SK-N-MC (cell line): Measurements from ENCODE around the gene PAAF1.

Experiments
- EZH2 ChIP-seq: fragments of 200-600 bp; sonication (generic); IDR thresholded peaks from one replicate; pipeline ENCODE4 v1.6.1; 2017; ENCODE audit warnings: antibody characterized with exemption
- POLR2AphosphoS5 ChIP-seq: IDR thresholded peaks from 2 replicates; pipeline ENCODE4 v1.6.1; 2012; ENCODE audit warnings: mild to moderate bottlenecking, low read depth, low read length, borderline replicate concordance

DNA sequence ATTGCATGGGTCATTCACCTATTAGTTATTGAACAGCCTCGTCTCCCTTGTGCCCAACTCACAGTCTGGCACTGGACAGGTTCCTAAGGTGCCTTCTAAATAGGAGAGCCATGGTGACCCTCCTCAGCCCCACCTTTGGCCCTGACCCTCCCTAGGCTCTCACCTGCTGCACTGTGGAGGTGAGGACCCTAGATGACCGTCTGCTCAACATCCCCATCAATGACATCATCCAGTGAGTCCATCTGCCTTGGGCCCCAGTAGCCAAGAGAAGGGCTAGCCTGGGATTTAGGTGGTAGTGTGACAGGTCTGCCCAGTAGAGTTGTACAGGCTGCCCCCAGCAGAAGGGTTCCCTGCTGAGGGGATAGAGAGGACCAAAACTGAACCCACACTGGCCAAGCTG is 92.3 kb downstream of the PAAF1 start:
- TF ChIP-seq EZH2 (no peak), POLR2AphosphoS5 (no peak)
